PC-3 (cell line): Measurements from ENCODE around the gene RBM15B. TPM values are rescaled to one million over a fixed set of nuclear protein-coding genes. Genes with fewer than 3 reads are reported as not detected.

Source experiments
- ATAC-seq: fragments of 200-7000 bp; cut with Tn5 transposase; 2 replicates; pipeline ENCODE4 v1.9.1; 2020; ENCODE audit warnings: mild to moderate bottlenecking, moderate library complexity
- BruUV-seq: library from RNA; stranded (reverse); fragments of 400-500 nt; replicated peaks from 2 replicates; lab custom pipeline; 2021; lab: Mats Ljungman, UMichigan
- CTCF ChIA-PET: fragments of 300-600 bp; sonication (Branson Sonifier 250); formaldehyde crosslinking; loops from one replicate; lab custom pipeline; 2022; ENCODE audit warnings: antibody characterized with exemption; lab: Charles Lee
- POLR2A ChIA-PET: fragments of 300-600 bp; sonication (Branson Sonifier 250); formaldehyde crosslinking; loops from one replicate; lab custom pipeline; 2022; ENCODE audit warnings: antibody characterized with exemption; ENCODE audit not compliant: unreplicated experiment; lab: Charles Lee
- DNase-seq: peaks from one replicate; pipeline ENCODE4 v3.0.0-alpha.2; 2015
- H2AFZ ChIP-seq: fragments of 300-600 bp; sonication (generic); 2 replicates; pipeline ENCODE4 v1.6.0; 2016; ENCODE audit warnings: antibody characterized with exemption, low read length
- H3F3A ChIP-seq: fragments of 300-600 bp; sonication (generic); one replicate; pipeline ENCODE4 v1.6.0; 2017; ENCODE audit warnings: antibody characterized with exemption, low read length, control low read depth, mild to moderate bottlenecking; ENCODE audit not compliant: unreplicated experiment
- H3K27ac ChIP-seq: fragments of 300-600 bp; sonication (generic); 2 replicates; pipeline ENCODE4 v1.5.1; 2016; ENCODE audit warnings: mild to moderate bottlenecking, low read length
- H3K27me3 ChIP-seq: fragments of 300-600 bp; sonication (generic); 2 replicates; pipeline ENCODE4 v1.6.1; 2016; ENCODE audit warnings: low read length, mixed read lengths
- H3K36me3 ChIP-seq: fragments of 300-600 bp; sonication (generic); 2 replicates; pipeline ENCODE4 v1.6.1; 2016; ENCODE audit warnings: low read depth, mixed run types, low read length, mixed read lengths
- H3K4me1 ChIP-seq: fragments of 300-600 bp; sonication (generic); 2 replicates; pipeline ENCODE4 v1.5.1; 2016; ENCODE audit warnings: low read length; ENCODE audit not compliant: insufficient read depth
- H3K4me2 ChIP-seq: fragments of 300-600 bp; sonication (generic); 2 replicates; pipeline ENCODE4 v1.6.0; 2016; ENCODE audit warnings: low read length
- H3K4me3 ChIP-seq: fragments of 300-600 bp; sonication (generic); 2 replicates; pipeline ENCODE4 v1.5.1; 2016; ENCODE audit warnings: mild to moderate bottlenecking, low read length, mixed read lengths
- H3K79me2 ChIP-seq: fragments of 300-600 bp; sonication (generic); 2 replicates; pipeline ENCODE4 v1.6.1; 2017; ENCODE audit warnings: low read length, mixed read lengths
- H3K9ac ChIP-seq: fragments of 300-600 bp; sonication (generic); 2 replicates; pipeline ENCODE4 v1.6.0; 2016; ENCODE audit warnings: mild to moderate bottlenecking, low read length
- H3K9me2 ChIP-seq: fragments of 300-600 bp; sonication (generic); replicated peaks from 2 replicates; pipeline ENCODE4 v1.6.1; 2016; ENCODE audit warnings: mixed run types, low read length, mixed read lengths
- H3K9me3 ChIP-seq: fragments of 300-600 bp; sonication (generic); 2 replicates; pipeline ENCODE4 v1.6.1; 2016; ENCODE audit warnings: low read length, mixed read lengths
- H4K20me1 ChIP-seq: fragments of 300-600 bp; sonication (generic); 2 replicates; pipeline ENCODE4 v1.6.1; 2016; ENCODE audit warnings: low read length, mixed read lengths
- CTCF ChIP-seq: fragments of 300-600 bp; sonication (generic); conservative IDR thresholded peaks from 2 replicates; pipeline ENCODE4 v1.5.1; 2017; ENCODE audit warnings: antibody characterized with exemption, low read depth, mild to moderate bottlenecking, low read length
- EZH2 ChIP-seq: fragments of 300-600 bp; sonication (generic); IDR thresholded peaks from one replicate; pipeline ENCODE4 v1.6.1; 2017; ENCODE audit warnings: antibody characterized with exemption, mild to moderate bottlenecking, low read length; ENCODE audit not compliant: unreplicated experiment
- EZH2phosphoT487 ChIP-seq: fragments of 300-600 bp; sonication (generic); IDR thresholded peaks from 2 replicates; pipeline ENCODE4 v1.6.1; 2018; ENCODE audit warnings: mild to moderate bottlenecking, antibody characterized with exemption, low read length, borderline replicate concordance
- intact Hi-C: fragments of 100-400 bp; cut with micrococcal nuclease; formaldehyde crosslinking; loops from 2 replicates; pipeline ENCODE4 v1.9.0; 2023
- total RNA-seq: library from RNA; depleted of rRNA; stranded (reverse); fragments of >200 nt; gene quantifications from 2 replicates; pipeline ENCODE4 v1.2.3, GENCODE V29; 2014

RBM15B gene
- total RNA-seq, 1 experiment from 2014 or later, result 31.1 TPM

GRCh38 chr3:51375136-51375535, 15.9 kb upstream of the RBM15B start:
- BruUV-seq, result no TSS peak
- H3K9me2 ChIP-seq, result no peaks in the 10 kb centered on the region
- H3F3A ChIP-seq, result no peaks in the 10 kb centered on the region
- no peak overlapping the region for H3K27ac ChIP-seq
- no peak overlapping the region for H3K4me2 ChIP-seq
- H3K79me2 ChIP-seq, result no peaks in the 10 kb centered on the region
- no peak overlapping the region for H3K4me3 ChIP-seq
- H4K20me1 ChIP-seq, result no peaks in the 10 kb centered on the region
- H3K9me3 ChIP-seq, result no peaks in the 10 kb centered on the region
- H3K27me3 ChIP-seq, result peaks cover 2% of the 10 kb centered on the region; the same call in 1 of the 2 replicates
- H3K4me1 ChIP-seq, result no peaks in the 10 kb centered on the region
- TF ChIP-seq EZH2 (no peak), EZH2phosphoT487 (no peak), CTCF (no peak)
- H3K9ac ChIP-seq, result no peak overlapping the region
- CTCF ChIA-PET, result no interaction called here
- H3K36me3 ChIP-seq, result no peaks in the 10 kb centered on the region
- POLR2A ChIA-PET, result no interaction called here
- H2AFZ ChIP-seq, result no peak overlapping the region
- DNase-seq (no peak), ATAC-seq (no peak)
- intact Hi-C loops, result no loop called here

DNA sequence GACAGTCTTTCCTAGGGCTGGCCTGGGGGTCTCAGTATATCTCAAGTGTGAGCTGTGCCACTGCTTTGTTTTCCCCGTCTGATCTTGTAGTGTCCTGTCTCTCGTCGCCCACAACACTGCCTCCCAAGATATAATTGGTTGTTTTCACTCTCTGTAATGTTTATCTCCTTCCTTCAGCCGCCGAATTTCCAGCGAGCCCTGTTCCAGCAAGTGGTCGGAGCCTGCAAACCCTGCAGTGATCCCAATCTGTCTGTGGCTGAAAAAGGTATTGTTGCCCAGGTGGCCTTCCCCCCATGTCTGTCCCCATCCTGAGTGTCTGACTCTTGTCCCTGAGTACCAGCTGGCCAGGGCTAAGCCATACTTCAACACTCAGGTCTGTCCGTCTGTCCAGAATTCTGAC, 15.5 kb upstream of the RBM15B start:
- no peak for DNase-seq
- intact Hi-C loops, result no loop called here

More for the DNA sequence above, 15.5 kb upstream of the RBM15B start:
- ChIA-PET POLR2A (no interaction called here), CTCF (no interaction called here)
- Histone ChIP-seq H3K4me3 (no peak overlapping the region), H3K4me2 (no peak overlapping the region), H3K36me3 (no peaks in the 10 kb centered on the region), H3K9me3 (no peaks in the 10 kb centered on the region), H3K4me1 (no peaks in the 10 kb centered on the region), H3K9me2 (no peaks in the 10 kb centered on the region), H3K79me2 (no peaks in the 10 kb centered on the region), H3F3A (no peaks in the 10 kb centered on the region), H3K27me3 (no peaks in the 10 kb centered on the region), H4K20me1 (no peaks in the 10 kb centered on the region), H3K27ac (no peak overlapping the region), H3K9ac (no peak overlapping the region), H2AFZ (no peak overlapping the region)
- no peak for TF ChIP-seq CTCF
- TF ChIP-seq EZH2, result no peak
- no peak for TF ChIP-seq EZH2phosphoT487
- ATAC-seq, result no peak
- BruUV-seq, result no TSS peak
